NCI-H2029 (cell line): ENCODE measurements around the gene NAA25.
A peak's percentile ranks its signal among the peaks of the same experiment; 100 is the strongest.
"Not testable (repeated sequence)": the region's sequence is repeated elsewhere in the genome, so short reads cannot be mapped to it uniquely, and the experiment has no call there.

Experiments
- DNase-seq: peaks from one replicate; lab custom pipeline; 2025; lab: John Stamatoyannopoulos, UW

Gene NAA25

GRCh38 chr12:112009596-112009995 is 99.0 kb downstream of the NAA25 start:
- DNase-seq, result not testable (repeated sequence)

DNA sequence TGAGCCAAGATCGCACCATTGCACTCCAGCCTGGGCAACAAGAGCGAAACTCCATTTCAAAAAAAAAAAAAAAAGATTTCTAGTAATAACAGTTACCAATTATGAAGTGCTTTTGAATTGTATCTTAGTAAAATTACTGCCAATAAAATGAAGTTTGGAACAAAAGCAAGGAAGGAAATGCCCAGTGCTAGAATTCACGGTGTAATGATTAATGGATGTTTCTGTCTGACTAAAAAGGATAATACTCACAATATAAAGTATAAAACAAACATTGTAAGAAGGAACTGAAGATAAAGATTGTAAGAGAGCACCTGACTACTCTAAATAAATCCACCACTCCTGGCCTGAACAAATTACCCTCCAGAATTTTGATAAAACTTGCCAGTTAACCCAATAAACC is 99.7 kb downstream of the NAA25 start:
- DNase-seq, result no peak

DNA sequence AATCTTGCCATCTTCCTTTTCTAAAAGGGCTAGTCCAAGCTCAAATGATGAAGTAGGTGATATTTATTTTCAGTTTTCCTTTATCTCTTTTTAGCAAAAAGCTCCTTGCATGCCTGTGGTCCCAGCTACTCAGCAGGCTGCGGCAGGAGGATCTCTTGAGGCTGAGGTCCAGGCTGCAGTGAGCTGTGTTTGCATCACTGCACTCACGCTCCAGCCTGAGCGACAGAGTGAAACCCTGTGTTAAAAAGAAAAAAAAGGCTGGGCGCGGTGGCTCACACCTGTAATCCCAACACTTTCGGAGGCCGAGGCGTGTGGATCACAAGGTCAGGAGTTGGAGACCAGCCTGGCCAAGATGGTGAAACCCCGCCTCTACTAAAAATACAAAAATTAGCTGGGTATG is 100.6 kb downstream of the NAA25 start:
- no peak for DNase-seq

DNA sequence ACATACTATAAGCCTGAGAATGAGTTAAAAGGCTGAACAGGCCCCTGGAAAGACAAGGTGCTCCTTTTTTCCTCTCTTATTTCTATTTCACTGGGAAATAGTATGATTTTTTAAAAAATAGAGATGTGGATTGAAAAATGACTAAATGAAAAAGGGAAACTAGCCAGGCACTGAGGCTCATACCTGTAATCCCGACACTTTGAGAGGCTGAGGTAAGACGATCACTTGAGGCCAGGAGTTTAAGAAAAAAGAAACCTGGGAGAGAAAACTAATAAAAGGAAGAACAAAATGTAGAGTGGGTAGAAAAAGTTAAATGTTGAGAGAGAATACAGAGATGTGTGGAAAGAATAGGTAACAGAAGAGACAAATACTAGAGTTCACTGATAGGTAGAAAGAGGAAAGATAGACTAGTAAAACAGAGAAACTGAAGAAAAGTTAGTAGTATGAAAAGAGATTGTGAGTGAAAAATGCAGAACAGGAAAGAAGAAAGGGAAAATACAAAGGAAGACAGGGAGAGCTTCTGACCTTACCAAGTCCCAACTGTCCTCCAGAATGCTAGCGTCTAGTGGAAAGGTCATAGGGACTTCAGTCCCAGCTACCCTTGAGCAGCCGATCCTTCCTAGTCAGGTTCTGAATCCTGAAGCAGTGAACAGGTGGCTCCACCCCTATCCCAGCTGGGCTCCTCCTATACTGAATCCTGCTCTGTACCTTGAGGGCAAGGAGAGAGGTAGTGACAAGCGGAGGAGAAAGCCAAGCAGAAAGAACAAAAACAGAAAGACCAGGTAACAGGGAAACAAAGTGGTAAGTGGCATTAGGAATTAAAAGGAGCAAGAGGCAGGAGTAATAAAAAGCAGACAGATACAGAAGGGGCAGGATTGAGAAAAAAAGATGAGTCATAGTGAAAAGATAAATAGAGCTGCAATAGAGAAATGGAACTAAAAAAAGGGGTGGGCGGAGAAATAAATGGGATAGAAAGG is 102.9 kb downstream of the NAA25 start:
- DNase-seq, result peak; percentile 72

GRCh38 chr12:112004041-112004440 is 104.5 kb downstream of the NAA25 start:
- DNase-seq, result no peak

- DNase-seq, result no peak
These were observed 107.0 kb downstream of the NAA25 start for GRCh38 chr12:112001576-112001975.

GRCh38 chr12:112000820-112001219 is 107.8 kb downstream of the NAA25 start:
- DNase-seq, result no peak

GRCh38 chr12:111999129-111999528 is 109.5 kb downstream of the NAA25 start:
- DNase-seq, result not testable (repeated sequence)

DNA sequence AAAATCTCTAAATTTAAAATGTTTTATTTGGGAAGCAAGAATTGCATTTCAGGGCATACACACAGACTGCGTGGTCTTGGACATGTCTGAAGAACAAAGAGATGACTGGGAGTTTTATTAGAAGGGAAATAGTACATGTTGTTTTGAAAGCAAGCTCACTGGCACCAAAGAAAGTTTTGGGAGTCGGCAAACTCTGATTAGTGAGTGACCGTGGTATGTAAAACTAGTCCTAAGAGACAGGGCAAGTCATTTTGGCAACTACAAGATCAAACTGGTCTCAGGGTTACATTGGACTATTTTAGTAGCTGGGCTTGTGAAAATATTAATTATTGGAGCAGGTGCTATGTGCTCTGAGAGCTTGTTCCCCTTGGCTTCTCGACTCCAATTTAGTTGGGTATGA is 110.6 kb downstream of the NAA25 start:
- no peak for DNase-seq

DNA sequence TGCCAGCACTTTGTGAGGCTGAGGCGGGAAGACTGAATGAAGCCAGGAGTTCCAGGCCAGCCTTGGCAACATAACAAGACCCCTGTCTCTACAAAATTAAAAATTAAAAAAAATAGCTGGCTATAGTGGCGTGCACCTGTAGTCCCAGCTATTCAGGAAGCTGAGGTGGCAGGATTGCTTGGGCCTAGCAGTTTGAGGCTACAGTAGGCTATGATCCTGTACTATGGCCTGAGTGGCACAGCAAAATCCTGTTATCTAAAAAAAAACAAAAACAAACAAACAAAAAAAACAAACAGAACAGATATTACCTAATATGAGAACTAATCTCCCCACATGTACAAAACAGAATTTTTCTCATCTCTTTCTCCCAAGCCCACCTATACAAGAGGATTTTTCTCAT is 111.3 kb downstream of the NAA25 start:
- no peak for DNase-seq

GRCh38 chr12:111995782-111996480 is 112.7 kb downstream of the NAA25 start:
- DNase-seq, result no peak

DNA sequence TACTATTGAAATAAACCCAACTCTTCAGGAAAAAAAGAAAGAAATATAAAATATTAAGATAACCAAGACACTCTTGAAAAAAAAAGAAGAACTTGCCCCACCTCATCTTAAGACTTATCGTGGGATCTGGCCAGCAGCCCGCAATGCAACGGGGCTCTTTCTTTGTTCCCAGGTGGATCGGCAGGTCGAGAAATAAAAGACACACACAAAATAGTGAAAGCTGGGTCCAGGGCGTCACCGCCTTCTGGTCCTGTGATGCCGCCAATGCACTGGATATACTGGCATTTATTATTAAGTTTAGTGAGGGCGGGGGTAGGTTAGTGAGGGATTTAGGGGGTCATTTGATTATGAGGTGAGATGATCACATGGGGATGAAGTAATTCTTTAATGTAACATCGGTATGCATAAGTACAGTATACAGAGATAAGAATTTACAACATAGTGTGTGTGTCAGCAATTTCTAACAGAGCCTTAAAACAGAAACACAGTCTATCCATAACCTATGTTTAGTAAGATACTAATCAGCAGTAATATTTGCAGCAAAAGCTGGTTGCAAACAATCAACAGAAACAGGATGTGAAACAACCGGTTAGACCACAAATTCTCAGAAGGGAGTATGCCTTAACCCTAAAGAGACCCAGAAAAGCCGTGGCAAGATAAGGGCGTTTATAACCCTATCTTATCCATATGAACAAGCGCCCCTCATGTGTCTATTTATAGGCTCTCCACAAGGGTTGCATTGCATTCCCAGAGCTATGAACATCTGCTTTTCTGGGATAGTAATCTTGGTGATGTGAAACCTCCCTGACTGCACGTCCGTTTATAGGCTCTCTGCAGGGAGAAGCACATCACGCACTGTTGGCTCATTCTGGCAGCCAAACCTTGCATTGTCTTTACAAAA is 114.1 kb downstream of the NAA25 start:
- DNase-seq, result not testable (repeated sequence)

- no peak for DNase-seq
These were observed 115.1 kb downstream of the NAA25 start for GRCh38 chr12:111993292-111994150.

- DNase-seq, result no peak
These were observed 116.1 kb downstream of the NAA25 start for GRCh38 chr12:111992464-111992863.

DNA sequence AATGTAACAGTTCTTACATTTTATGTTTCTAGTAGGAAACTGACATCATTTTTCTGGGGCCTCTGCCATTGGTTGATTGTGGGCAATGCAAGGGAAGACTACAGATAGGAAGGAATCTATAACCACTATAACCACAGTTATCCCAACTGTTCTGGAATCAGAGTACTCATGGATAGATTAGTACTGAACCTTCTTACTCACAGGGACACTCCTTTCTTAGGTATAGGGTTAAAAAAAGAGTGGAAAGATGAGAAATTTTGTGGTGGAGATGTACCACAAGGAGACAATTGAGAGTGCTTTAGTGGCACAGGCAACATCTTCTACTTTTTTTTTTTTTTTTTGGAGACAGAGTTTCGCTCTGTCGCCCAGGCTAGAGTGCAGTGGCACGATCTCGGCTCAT is 116.6 kb downstream of the NAA25 start:
- DNase-seq, result no peak

- DNase-seq, result no peak
These were observed 117.0 kb downstream of the NAA25 start for GRCh38 chr12:111991535-111991934.

GRCh38 chr12:111984820-111985219 is 123.8 kb downstream of the NAA25 start:
- no peak for DNase-seq

DNA sequence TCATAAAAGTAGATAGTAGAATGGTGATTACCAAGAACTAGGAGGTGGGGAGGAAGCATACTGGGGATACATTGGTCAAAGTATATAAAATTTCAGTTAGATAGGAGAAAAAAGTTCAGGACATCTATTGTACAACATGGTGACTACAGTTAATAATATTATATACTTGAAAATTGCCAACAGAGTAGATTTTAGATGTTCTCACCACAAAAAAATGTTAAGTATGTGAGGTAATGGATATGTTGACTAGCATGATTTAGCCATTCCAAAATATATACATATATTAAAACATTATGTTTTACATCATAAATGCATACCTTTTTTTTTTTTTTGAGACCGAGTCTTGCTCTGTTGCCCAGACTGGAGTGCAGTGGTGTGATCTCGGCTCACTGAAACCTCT is 126.6 kb downstream of the NAA25 start:
- no peak for DNase-seq

DNA sequence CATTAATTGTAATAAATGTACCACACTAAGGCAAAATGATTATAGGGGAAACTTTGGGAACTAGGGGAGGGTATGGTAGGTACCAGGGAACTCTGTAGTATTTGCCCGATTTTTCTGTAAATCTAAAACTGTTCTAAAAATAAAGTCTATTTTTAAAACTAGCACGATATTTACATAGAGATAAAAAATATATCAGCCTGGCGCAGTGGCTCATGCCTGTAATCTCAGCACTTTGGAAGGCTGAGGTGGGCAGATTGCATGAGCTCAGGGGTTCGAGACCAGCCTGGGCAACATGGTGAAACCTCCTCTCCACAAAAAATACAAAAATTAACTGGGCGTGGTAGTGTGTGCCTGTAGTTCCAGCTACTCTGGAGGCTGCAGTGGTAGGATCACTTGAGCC is 128.0 kb downstream of the NAA25 start:
- no peak for DNase-seq

GRCh38 chr12:111978545-111978944 is 130.0 kb downstream of the NAA25 start:
- DNase-seq, result no peak

DNA sequence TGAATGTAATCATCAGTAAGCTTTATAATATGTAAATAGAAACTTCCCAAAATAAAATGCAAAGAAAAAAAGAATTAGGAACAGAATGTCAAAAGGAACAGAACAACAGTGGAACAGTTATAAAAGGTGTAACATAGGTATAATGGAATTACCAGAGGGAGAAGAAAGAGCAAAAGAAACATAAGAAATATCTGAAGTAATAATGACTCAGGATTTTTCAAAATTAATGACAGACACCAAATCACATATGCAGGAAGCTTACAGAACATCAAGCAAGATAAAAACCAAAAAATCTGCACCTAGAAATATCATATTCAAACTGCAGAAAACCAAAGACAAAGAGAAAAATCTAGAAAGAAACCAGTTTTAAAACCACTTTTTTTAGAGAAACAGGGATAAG is 131.7 kb downstream of the NAA25 start:
- no peak for DNase-seq
